Parietal lobe (tissue), 1 donor: Measurements from ENCODE around the gene SLC46A1. TPM values are rescaled to one million over a fixed set of nuclear protein-coding genes. Genes with fewer than 3 reads are reported as not detected.

Experiments used
- total RNA-seq: library from RNA; depleted of rRNA; stranded (reverse); fragments of >200 nt; gene quantifications from one replicate; pipeline ENCODE4 v1.2.3, GENCODE V29; 2014

Gene SLC46A1
- total RNA-seq = 22.8 TPM

DNA sequence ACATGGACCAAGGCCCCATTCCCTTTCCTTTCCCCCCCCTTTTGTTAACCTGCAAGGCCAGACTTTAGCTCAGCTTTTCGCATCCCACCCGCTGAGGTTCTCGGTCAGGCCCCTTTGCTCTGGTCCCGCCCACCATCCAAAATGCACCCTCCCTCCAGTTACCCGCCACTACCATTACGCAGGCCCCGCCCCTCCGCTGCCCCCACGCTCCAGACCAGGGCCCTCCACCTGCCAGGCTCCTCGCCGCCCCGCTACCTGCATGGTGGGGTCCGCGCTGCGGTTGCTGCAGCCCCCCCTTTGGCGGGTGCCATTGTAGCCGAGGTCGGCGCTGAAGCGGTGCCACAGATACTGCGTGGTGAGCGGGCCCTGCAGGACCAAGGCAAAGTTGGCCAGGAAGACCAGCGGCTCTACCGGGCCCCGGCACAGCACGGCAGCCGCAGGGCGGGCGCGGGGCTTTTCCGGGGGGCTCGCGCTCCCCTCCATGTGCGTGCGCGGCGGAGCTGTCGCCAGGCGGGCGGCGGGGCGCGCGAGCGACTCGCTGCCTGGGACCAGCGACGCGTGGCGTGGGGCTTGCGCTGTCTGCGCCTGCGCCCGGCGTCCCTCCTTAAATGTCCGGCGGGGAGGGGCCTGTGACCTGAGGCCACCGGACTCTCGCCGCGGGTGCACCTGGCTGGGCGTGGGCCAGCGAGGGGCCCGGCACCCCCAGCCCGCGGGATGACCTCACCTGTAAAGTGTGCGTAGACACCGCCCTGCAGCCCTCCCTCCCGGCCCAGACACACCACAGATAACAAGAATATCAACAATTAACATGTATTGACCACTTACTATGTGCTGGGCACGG, at the start of gene SLC46A1:
Gene SLC46A1 (minus strand): TSS at position 581 of the 841 bp plus-strand sequence. CDS start 98 bp downstream, at position 483.

GRCh38 chr17:28371245-28372202, 34.5 kb downstream of the SLC46A1 start, which contains the start of gene SARM1:
Gene SARM1 (plus strand): TSS chr17:28371694. CDS start chr17:28372033, 339 bp downstream.

DNA sequence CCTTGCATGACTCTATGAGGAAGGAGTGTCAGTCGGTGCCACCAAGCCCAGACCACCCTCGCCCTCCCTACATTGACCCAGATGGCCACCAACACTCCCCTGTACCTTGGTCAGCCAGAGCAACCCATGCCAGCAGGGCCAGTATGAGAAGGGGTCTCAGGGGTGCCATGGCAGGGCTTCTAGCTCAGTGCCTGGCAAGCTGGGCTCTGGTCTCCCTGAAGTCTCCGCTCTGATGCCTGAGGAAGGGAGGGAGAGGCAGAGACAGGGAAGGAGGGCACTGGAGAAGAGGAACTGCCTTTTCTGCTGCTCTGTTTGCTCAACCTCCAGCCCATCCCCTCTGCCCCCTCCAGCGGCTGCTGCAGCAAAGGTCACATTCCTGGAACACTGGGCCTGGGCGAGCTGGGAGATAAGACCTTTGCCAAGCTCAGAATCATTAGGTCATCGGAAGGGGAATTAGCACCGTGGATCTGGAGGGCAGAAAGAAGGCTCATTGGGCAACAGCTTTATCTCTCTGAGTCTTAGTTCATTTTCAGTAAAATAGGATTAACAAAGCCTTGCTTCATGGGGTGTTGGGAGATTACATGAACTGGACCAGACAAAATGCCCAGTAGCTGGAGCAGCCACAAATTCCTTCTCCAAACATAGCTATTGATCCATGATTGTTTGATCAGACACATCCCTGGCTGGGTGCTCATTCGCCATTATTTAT, 35.8 kb downstream of the SLC46A1 start, which contains the start of gene VTN:
Gene VTN (minus strand): TSS at position 273 of the 709 bp plus-strand sequence. CDS start 104 bp downstream, at position 169.

DNA sequence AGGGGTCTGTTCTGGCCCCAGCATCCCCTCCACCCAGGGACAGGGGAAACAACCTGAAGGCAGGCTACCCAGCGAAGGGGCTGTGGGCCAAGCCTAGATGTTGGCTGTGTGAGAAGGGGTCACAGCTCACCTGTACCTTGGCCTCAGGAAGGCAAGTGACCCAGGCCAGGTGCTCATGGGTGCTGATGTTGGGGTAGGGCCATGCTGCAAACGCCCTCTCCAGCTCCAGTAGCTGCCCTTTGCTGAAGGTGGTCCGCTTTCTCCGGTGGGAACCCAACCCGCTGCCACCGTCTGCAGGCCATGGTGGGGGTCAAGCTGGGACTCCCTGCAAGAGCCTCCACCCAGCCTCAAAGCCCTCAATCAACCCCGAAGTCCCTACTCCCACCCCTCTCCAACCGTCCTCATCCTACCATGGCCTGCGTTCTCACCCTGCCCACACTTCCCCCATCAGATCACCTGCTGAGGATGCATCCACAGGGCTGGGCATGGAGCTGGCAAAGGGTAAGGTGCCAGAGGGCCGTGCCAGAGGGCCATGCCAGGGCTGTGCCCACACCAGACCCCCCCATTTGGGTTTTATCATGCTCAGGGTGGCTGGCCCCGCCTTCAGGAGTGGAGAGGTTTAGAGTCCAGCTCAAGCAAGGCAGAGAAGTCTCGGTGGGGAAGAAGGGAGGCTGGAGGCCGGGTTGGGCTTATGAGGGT, 41.2 kb downstream of the SLC46A1 start, which contains the start of gene SEBOX:
Gene SEBOX (minus strand): TSS at position 535 of the 699 bp plus-strand sequence. CDS start 48 bp downstream, at position 487.

DNA sequence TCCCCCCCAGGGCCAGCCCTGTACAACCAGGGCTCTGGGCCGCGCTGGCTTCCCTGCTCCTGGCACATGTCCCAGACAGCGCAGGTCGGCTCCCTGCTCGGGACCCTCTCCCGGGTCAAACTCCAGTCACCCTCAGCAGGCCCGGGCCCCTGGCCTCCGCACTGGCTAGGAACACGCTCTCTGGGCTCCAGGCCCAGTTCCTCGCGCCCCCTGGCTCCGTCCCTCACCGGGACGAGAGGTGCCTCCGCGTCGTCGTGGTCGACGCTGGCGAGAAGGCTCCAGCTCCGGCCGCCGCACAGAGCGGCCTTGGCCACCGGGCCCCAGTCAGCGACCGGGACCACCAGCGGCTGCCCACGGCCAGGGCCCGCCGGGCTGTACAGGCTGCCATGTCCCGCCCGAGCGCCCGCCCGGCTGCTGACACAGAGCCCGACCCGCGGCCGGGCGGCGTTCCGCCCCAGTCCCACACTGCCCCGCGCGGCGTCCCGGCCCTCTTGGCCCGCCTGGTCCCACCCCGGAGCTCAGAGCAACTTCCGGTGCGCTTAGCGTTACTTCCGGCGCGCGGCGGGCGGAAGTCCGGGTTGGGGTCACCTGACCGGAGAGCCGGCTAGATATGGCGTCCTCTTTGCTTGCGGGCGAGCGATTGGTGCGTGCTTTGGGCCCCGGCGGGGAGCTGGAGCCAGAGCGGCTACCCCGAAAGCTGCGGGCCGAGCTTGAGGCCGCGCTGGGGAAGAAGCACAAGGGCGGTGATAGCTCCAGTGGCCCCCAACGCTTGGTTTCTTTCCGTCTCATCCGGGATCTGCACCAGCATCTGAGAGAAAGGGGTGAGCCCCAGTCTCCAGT, 48.7 kb downstream of the SLC46A1 start, which contains the start of gene POLDIP2:
Gene POLDIP2 (minus strand): TSS at position 467 of the 840 bp plus-strand sequence. CDS start 79 bp downstream, at position 388.

Other genes starting within 250 kb of the SLC46A1 start
- 25.7 TPM for gene TMEM97, start 87.0 kb downstream of the SLC46A1 start, total RNA-seq
- gene IFT20, start 70.7 kb downstream of the SLC46A1 start, total RNA-seq = 42.3 TPM
- gene TNFAIP1, start 70.5 kb downstream of the SLC46A1 start, total RNA-seq = 33.2 TPM
- 37.9 TPM for gene POLDIP2, start 48.7 kb downstream of the SLC46A1 start, total RNA-seq
- not detected for gene SEBOX, start 41.0 kb downstream of the SLC46A1 start, total RNA-seq
- gene VTN, start 35.9 kb downstream of the SLC46A1 start, total RNA-seq = 0.63 TPM
- gene SARM1, start 34.5 kb downstream of the SLC46A1 start, total RNA-seq = 54.1 TPM
- not detected for gene SLC13A2, start 67.4 kb upstream of the SLC46A1 start, total RNA-seq
- not detected for gene FOXN1, start 100.1 kb upstream of the SLC46A1 start, total RNA-seq
- 34.4 TPM for gene UNC119, start 146.4 kb upstream of the SLC46A1 start, total RNA-seq
- gene PIGS, start 165.3 kb upstream of the SLC46A1 start, total RNA-seq = 24.4 TPM
- 71.1 TPM for gene ALDOC, start 170.7 kb upstream of the SLC46A1 start, total RNA-seq
- 17.8 TPM for gene SPAG5, start 192.8 kb upstream of the SLC46A1 start, total RNA-seq
- gene RSKR, start 208.0 kb upstream of the SLC46A1 start, total RNA-seq = 62.0 TPM
- 200 TPM for gene BLTP2, start 238.9 kb upstream of the SLC46A1 start, total RNA-seq